Pons (tissue), 1 donor: ENCODE measurements around the gene MEG3.

ENCODE experiments used
- DNase-seq: peaks from one replicate; pipeline ENCODE4 v3.0.0-alpha.2; 2016; ENCODE audit warnings: low spot score

MEG3 gene

GRCh38 chr14:100849115-100849781, 23.3 kb downstream of the MEG3 start:
- DNase-seq, result no peak

GRCh38 chr14:100850841-100851585, 25.1 kb downstream of the MEG3 start:
- DNase-seq, result no peak

- DNase-seq, result no peak
These were observed 25.6 kb downstream of the MEG3 start for GRCh38 chr14:100851586-100851916.

- no peak for DNase-seq
These were observed 26.2 kb downstream of the MEG3 start for GRCh38 chr14:100851946-100852620.

GRCh38 chr14:100854435-100854834, 28.5 kb downstream of the MEG3 start:
- DNase-seq, result no peak

GRCh38 chr14:100855256-100855930, 29.5 kb downstream of the MEG3 start:
- DNase-seq, result no peak

GRCh38 chr14:100856056-100856950, 30.4 kb downstream of the MEG3 start:
- DNase-seq, result no peak

- DNase-seq, result no peak
These were observed 31.5 kb downstream of the MEG3 start for GRCh38 chr14:100857233-100857922.

GRCh38 chr14:100857923-100858837, 32.3 kb downstream of the MEG3 start:
- DNase-seq, result no peak

- no peak for DNase-seq
These were observed 32.9 kb downstream of the MEG3 start for GRCh38 chr14:100858838-100859220.

GRCh38 chr14:100859781-100860180, 33.9 kb downstream of the MEG3 start:
- DNase-seq, result no peak

- DNase-seq, result no peak
These were observed 34.8 kb downstream of the MEG3 start for GRCh38 chr14:100860556-100861187.

- DNase-seq, result no peak
These were observed 35.4 kb downstream of the MEG3 start for GRCh38 chr14:100861188-100861936.

- no peak for DNase-seq
These were observed 36.0 kb downstream of the MEG3 start for GRCh38 chr14:100861937-100862247.

GRCh38 chr14:100862277-100862676, 36.4 kb downstream of the MEG3 start:
- DNase-seq, result no peak

- DNase-seq, result no peak
These were observed 36.9 kb downstream of the MEG3 start for GRCh38 chr14:100862793-100863192.

GRCh38 chr14:100864206-100864605, 38.3 kb downstream of the MEG3 start:
- no peak for DNase-seq

GRCh38 chr14:100864960-100865681, 39.2 kb downstream of the MEG3 start:
- DNase-seq, result no peak
